SU-DHL-6 (cell line): ENCODE data around the gene WDR90.

Experiments used
- H2AFZ ChIP-seq: fragments of 200-600 bp; sonication (generic); 2 replicates; pipeline ENCODE4 v1.6.1; 2014; ENCODE audit warnings: low read depth, mild to moderate bottlenecking, moderate library complexity, mixed read lengths, antibody characterized with exemption, low read length; ENCODE audit not compliant: severe bottlenecking
- H3F3A ChIP-seq: fragments of 200-600 bp; shearing (Covaris generic); 2 replicates; pipeline ENCODE4 v1.6.0; 2016; ENCODE audit warnings: antibody characterized with exemption, mild to moderate bottlenecking; ENCODE audit not compliant: insufficient read depth
- H3K27ac ChIP-seq: fragments of 200-600 bp; sonication (generic); 2 replicates; pipeline ENCODE4 v1.5.1; 2016; ENCODE audit warnings: low read depth, mild to moderate bottlenecking, low read length, moderate library complexity, mixed read lengths
- H3K27me3 ChIP-seq: fragments of 200-600 bp; sonication (generic), shearing (Covaris generic); 2 replicates; pipeline ENCODE4 v1.6.0; 2014; ENCODE audit warnings: mild to moderate bottlenecking, low read length
- H3K36me3 ChIP-seq: fragments of 200-600 bp; sonication (generic); 2 replicates; pipeline ENCODE4 v1.6.1; 2014; ENCODE audit warnings: mild to moderate bottlenecking, low read length, mixed read lengths
- H3K4me2 ChIP-seq: fragments of 300-600, 200-600 bp; shearing (Covaris generic), sonication (generic); 2 replicates; pipeline ENCODE4 v1.6.0; 2014; ENCODE audit warnings: low read length, low read depth, mild to moderate bottlenecking; ENCODE audit not compliant: poor library complexity, severe bottlenecking
- H3K4me3 ChIP-seq: fragments of 200-600 bp; sonication (generic); 2 replicates; pipeline ENCODE4 v1.5.1; 2014; ENCODE audit warnings: antibody characterized with exemption, low read length, mild to moderate bottlenecking, mixed read lengths; ENCODE audit not compliant: insufficient read depth, poor library complexity, severe bottlenecking
- H3K79me2 ChIP-seq: fragments of 200-600 bp; sonication (generic); 2 replicates; pipeline ENCODE4 v1.6.1; 2014; ENCODE audit warnings: mild to moderate bottlenecking, low read length, moderate library complexity; ENCODE audit not compliant: insufficient read depth
- H3K9ac ChIP-seq: fragments of 200-600 bp; sonication (generic); 2 replicates; pipeline ENCODE4 v1.7.0; 2014; ENCODE audit warnings: mild to moderate bottlenecking, low read length
- H3K9me2 ChIP-seq: fragments of 200-600 bp; sonication (generic); replicated peaks from 2 replicates; pipeline ENCODE4 v1.6.1; 2014; ENCODE audit warnings: low read length; ENCODE audit not compliant: insufficient read depth
- H3K9me3 ChIP-seq: fragments of 200-600 bp; sonication (generic); 2 replicates; pipeline ENCODE4 v1.6.1; 2014; ENCODE audit warnings: low read length, mixed read lengths; ENCODE audit not compliant: insufficient read depth
- H4K20me1 ChIP-seq: fragments of 200-600 bp; sonication (generic); 2 replicates; pipeline ENCODE4 v1.6.1; 2014; ENCODE audit warnings: low read depth, mild to moderate bottlenecking, antibody characterized with exemption, low read length, moderate library complexity, mixed read lengths
- CTCF ChIP-seq: fragments of 200-600 bp; sonication (generic); IDR thresholded peaks from one replicate; pipeline ENCODE4 v1.5.1; 2017; ENCODE audit warnings: antibody characterized with exemption, mild to moderate bottlenecking, low read length, moderate library complexity; ENCODE audit not compliant: insufficient read depth, poor library complexity, severe bottlenecking
- EZH2phosphoT487 ChIP-seq: fragments of 200-600 bp; sonication (generic), shearing (Covaris generic); conservative IDR thresholded peaks from 2 replicates; pipeline ENCODE4 v1.6.1; 2018; ENCODE audit warnings: mild to moderate bottlenecking, antibody characterized with exemption, low read length, moderate library complexity, mixed read lengths

Gene WDR90

DNA sequence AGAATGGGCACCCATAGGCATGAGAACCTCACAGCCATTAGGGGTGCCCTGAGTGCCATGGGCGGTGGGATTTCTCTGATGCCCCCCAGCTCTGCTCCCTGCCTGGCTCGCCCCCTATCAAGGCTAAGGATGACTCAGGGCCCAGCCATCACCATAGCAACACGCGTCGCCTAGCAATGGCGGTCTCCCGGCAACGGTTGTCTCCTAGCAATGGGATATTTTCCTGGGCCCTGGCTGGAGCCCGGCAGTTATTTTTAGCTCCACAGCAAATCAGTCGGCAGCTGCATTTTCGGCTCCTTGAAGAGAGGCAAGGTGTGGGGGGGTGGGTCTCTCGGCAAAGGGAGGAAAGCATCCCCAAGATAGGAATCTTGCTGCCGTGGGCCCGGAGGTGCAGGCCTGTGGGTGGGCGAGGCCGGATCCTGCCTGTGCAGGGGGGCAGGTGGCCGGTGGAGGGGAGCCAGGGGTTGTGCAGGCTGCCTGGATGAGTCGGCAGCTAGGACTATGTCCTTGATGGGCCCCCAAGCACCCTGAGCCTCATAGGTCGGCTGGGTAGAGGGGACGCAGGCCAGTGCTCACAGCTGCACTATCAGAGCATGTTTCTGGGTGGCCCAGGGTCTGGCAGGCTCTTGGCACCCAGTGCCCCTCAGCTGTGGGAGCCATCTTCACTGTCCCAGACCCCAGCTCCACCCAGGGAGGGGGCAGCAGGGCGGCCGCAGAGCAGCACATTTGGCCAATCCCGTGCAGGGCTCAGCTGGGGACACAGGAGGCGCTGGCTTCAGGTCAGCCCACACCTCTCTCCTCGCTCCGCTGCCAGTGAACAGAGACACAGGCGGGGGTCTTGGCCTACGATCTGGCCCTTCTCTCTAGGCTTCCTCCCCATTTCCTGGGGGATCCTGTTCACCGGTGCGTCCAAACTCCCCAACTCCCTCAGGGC, 60.7 kb downstream of the WDR90 start:
- Histone ChIP-seq H3K4me2 (no peak overlapping the region), H3K9me2 (no peaks in the 10 kb centered on the region), H3K36me3 (no peaks in the 10 kb centered on the region), H3K9ac (no peak overlapping the region), H3K79me2 (no peaks in the 10 kb centered on the region), H3F3A (no peaks in the 10 kb centered on the region), H4K20me1 (no peaks in the 10 kb centered on the region), H3K27me3 (no peaks in the 10 kb centered on the region), H3K4me3 (no peak overlapping the region), H2AFZ (no peak overlapping the region), H3K9me3 (no peaks in the 10 kb centered on the region), H3K27ac (no peak overlapping the region)
- TF ChIP-seq EZH2phosphoT487 (no peak), CTCF (no peak)

DNA sequence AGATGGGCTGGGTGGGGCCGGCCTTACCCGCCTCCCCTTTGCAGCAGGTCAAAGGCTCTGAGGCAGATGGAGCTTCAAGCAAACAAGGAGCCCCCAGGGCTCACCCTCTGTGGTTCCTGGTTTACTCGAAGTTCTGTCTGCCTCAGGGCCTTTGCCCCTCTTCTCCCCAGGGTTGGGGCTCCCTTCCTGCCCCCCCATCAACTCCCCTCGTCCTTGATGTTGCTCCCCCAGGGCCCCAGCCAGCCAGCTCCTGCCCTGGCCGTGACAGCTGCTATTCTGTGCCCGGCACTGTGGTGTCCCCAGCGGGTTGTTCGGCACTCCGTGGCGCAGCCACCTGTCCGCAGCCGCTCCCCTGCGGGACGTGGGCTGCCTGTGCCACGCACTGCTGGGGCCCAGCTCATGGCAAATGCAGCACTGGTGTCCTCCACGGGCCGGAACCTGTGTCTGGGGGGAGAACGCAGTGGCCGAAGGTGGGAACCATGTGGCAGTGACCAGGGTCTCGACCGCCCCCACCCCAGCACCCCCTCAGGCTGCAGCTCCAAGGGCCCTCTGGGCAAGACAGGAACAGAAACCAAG, 61.4 kb downstream of the WDR90 start:
- H3K27me3 ChIP-seq, result no peaks in the 10 kb centered on the region
- H3K4me3 ChIP-seq, result no peak overlapping the region
- H3K9me3 ChIP-seq, result no peaks in the 10 kb centered on the region
- H3K9ac ChIP-seq, result no peak overlapping the region
- no peak overlapping the region for H3K4me2 ChIP-seq
- no peaks in the 10 kb centered on the region for H4K20me1 ChIP-seq
- no peak overlapping the region for H3K27ac ChIP-seq
- H3K36me3 ChIP-seq, result no peaks in the 10 kb centered on the region
- H2AFZ ChIP-seq, result no peak overlapping the region
- H3F3A ChIP-seq, result no peaks in the 10 kb centered on the region
- no peak for TF ChIP-seq EZH2phosphoT487
- no peak for TF ChIP-seq CTCF
- H3K9me2 ChIP-seq, result no peaks in the 10 kb centered on the region
- H3K79me2 ChIP-seq, result no peaks in the 10 kb centered on the region

- Histone ChIP-seq H3K79me2 (no peaks in the 10 kb centered on the region), H3K27ac (no peak overlapping the region), H4K20me1 (no peaks in the 10 kb centered on the region), H3K9me2 (no peaks in the 10 kb centered on the region), H3K9ac (no peak overlapping the region), H3F3A (no peaks in the 10 kb centered on the region), H3K4me3 (no peak overlapping the region), H2AFZ (no peak overlapping the region), H3K4me2 (no peak overlapping the region), H3K27me3 (no peaks in the 10 kb centered on the region), H3K9me3 (no peaks in the 10 kb centered on the region), H3K36me3 (no peaks in the 10 kb centered on the region)
- TF ChIP-seq EZH2phosphoT487 (no peak), CTCF (no peak)
Observed at GRCh38 chr16:711084-711483, 61.9 kb downstream of the WDR90 start.
